ENCODE results near the gene DND1. TPM values are rescaled to one million over a fixed set of nuclear protein-coding genes. Genes with fewer than 3 reads are reported as not detected.
"Not testable (repeated sequence)": the region's sequence is repeated elsewhere in the genome, so short reads cannot be mapped to it uniquely, and the experiment has no call there.

The DND1 gene
- total RNA-seq, 1 donor from 2014 or later = 2.6 TPM

DNA sequence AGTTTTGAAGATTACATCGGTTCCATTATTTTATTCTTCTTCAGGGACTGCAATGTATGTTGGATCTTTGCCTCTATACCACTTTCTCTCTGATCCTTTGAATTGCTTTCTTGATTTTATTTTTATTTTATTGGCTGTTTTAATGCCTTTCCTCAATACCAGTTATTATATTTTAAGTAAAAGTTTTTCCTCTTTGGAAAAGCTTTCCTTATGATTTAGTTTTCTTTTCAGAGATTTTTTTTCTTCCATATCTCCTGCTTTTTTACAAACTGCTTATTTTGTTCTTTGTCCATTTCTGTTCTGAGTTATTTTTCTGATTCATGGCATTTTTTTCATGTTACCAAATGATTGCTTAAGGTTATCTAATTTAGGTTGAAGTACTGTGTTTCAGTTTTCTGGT, 38.4 kb upstream of the DND1 start:
- no peak for TF ChIP-seq CTCF (IDR thresholded peaks at IDR 0.05)
- no peak overlapping the region for H3K4me3 Mint-ChIP-seq
- ATAC-seq (ENCODE audit: low read depth) = no peak
- peaks cover 3% of the 10 kb centered on the region for H3K27me3 Mint-ChIP-seq
- peaks cover 16% of the 10 kb centered on the region for H3K36me3 Mint-ChIP-seq (ENCODE audit: low read depth)
- CTCF ChIA-PET = interaction anchor here (1.1 to 1.2 kb wide), 2 partner anchors 12 to 64 kb away, joined by 3 to 4 read pairs; partner anchors contain the start of genes IK, NDUFA2 and ZMAT2
- POLR2A ChIA-PET = interaction anchor here (0.9 to 3.1 kb wide), 7 partner anchors 9 to 609 kb away, joined by 3 to 28 read pairs (median 14); partner anchors contain the start of genes ANKHD1, HARS1, HARS2 and IK
- intact Hi-C loops (cut with micrococcal nuclease) = loop anchor here (1.0 to 10.0 kb wide), 13 partner anchors 11 to 867 kb away; partner anchors contain the start of genes ANKHD1, APBB3, CYSTM1 and EIF4EBP3
- H3K9me3 Mint-ChIP-seq = no peaks in the 10 kb centered on the region
- peaks cover 18% of the 10 kb centered on the region for H3K4me1 Mint-ChIP-seq
- DNase-seq = no peak
- H3K27ac Mint-ChIP-seq = peak overlapping the region; percentile 35

GRCh38 chr5:140710899-140711552, 37.6 kb upstream of the DND1 start:
- Mint-ChIP-seq H3K9me3 (no peaks in the 10 kb centered on the region), H3K36me3 (ENCODE audit: low read depth) (peaks cover 23% of the 10 kb centered on the region), H3K27ac (peak overlapping the region; percentile 90), H3K4me1 (peaks cover 18% of the 10 kb centered on the region), H3K27me3 (peaks cover 3% of the 10 kb centered on the region), H3K4me3 (peak overlapping the region; percentile 93)
- intact Hi-C loops (cut with micrococcal nuclease) = loop anchor here (1.0 to 10.0 kb wide), 13 partner anchors 11 to 866 kb away; partner anchors contain the start of genes ANKHD1, APBB3, CYSTM1 and EIF4EBP3
- peak; percentile 60 for DNase-seq
- ChIA-PET POLR2A (interaction anchor here (0.6 to 3.1 kb wide), 16 partner anchors 8 to 933 kb away, joined by 3 to 28 read pairs (median 4); partner anchors contain the start of genes ANKHD1, EIF4EBP3, HARS1 and HARS2), CTCF (interaction anchor here (0.7 to 1.2 kb wide), 3 partner anchors 11 to 310 kb away, joined by 3 to 4 read pairs (median 3); partner anchors contain the start of genes ANKHD1, IK, NDUFA2 and ZMAT2)
- ATAC-seq (ENCODE audit: low read depth) = peak; percentile 85
- TF ChIP-seq CTCF (IDR thresholded peaks at IDR 0.05) = no peak

DNA sequence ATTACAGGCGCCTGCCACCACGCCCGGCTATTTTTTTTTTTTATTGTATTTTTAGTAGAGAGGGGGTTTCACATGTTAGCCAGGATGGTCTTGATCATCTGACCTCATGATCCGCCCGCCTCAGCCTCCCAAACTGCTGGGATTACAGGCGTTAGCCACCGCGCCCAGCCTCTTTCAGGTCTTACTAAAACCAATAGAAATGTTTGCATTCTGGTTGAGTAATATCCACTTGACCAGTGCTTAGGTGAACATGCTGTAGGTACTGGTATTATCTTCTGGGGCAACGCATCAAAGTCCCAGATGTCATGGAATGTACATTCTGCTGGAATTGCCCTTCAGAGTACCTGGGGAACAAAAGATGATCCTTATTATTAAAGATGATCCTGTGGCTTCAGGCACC, 35.4 kb upstream of the DND1 start:
- peaks cover 18% of the 10 kb centered on the region for H3K4me1 Mint-ChIP-seq
- H3K4me3 Mint-ChIP-seq; H3K27ac Mint-ChIP-seq; CTCF ChIA-PET; H3K9me3 Mint-ChIP-seq; ATAC-seq (ENCODE audit: low read depth); DNase-seq; H3K27me3 Mint-ChIP-seq; intact Hi-C loops (cut with micrococcal nuclease): not testable (repeated sequence)
- POLR2A ChIA-PET = interaction anchor here (3.1 kb wide), 1 partner anchor 18 kb away, joined by 23 read pairs; the partner anchor contains the start of genes HARS1 and HARS2
- peaks cover 40% of the 10 kb centered on the region for H3K36me3 Mint-ChIP-seq (ENCODE audit: low read depth)

GRCh38 chr5:140707812-140708211, 34.4 kb upstream of the DND1 start:
- POLR2A ChIA-PET = interaction anchor here (0.7 kb wide), 2 partner anchors 10 to 60 kb away, joined by 3 to 4 read pairs; partner anchors contain the start of gene IK
- CTCF ChIA-PET = no interaction called here
- intact Hi-C loops (cut with micrococcal nuclease) = no loop called here

More at GRCh38 chr5:140707812-140708211, 34.4 kb upstream of the DND1 start:
- Mint-ChIP-seq H3K4me1 (peaks cover 18% of the 10 kb centered on the region), H3K27ac (no peak overlapping the region), H3K9me3 (no peaks in the 10 kb centered on the region), H3K27me3 (peaks cover 3% of the 10 kb centered on the region), H3K36me3 (ENCODE audit: low read depth) (peaks cover 50% of the 10 kb centered on the region), H3K4me3 (no peak overlapping the region)
- ATAC-seq (ENCODE audit: low read depth) = no peak
- DNase-seq = no peak
- TF ChIP-seq CTCF (IDR thresholded peaks at IDR 0.05) = no peak

All from activated B cell treated with CpG ODN at 0.5 μM for 24 hours (primary cell).